ENCODE measurements around the gene TRHDE.

Gene TRHDE

DNA sequence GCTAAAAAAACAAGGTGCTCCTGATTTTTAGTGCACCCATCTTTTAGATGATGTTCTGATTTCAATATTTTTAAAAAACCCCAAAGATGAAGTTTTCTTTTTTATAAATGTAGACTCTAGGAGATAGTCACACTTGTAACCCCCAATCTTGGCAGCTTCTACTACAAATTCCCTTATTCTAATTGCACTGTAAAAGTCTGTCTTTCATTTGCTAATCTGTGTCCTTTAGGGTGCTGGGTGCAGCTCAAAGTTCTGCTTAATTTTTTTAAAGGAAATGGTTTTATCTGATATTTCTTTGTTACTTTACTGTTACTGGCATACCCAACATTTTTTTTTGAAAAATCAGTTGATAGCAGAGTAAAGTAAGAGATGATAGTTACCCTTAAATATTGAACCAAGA is 172.0 kb downstream of the TRHDE start:
- DNase-seq (ENCODE audit: low read depth) = no peak

GRCh38 chr12:72444566-72444965 is 172.4 kb downstream of the TRHDE start:
- DNase-seq (ENCODE audit: low read depth) = no peak

GRCh38 chr12:72448089-72448488 is 175.9 kb downstream of the TRHDE start:
- DNase-seq (ENCODE audit: low read depth) = no peak

DNA sequence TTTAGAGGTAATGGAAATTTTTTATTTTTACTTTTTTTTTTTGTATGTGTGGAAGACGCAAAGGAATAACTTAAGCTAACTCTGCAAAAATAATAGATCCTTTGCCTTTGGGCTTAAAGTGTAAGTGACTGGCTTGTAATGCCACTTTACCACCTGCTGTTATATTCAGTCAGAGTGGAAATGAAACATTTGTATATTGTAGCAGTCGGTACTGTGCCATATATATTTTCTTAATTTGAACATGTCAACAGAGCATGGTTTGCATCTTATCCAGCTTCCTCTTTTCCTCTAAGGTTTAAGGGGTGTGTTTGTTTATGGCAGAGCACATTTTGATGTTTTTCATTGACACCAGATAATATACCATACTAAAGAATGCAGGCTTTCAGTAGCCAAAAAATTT is 176.6 kb downstream of the TRHDE start:
- DNase-seq (ENCODE audit: low read depth) = no peak

DNA sequence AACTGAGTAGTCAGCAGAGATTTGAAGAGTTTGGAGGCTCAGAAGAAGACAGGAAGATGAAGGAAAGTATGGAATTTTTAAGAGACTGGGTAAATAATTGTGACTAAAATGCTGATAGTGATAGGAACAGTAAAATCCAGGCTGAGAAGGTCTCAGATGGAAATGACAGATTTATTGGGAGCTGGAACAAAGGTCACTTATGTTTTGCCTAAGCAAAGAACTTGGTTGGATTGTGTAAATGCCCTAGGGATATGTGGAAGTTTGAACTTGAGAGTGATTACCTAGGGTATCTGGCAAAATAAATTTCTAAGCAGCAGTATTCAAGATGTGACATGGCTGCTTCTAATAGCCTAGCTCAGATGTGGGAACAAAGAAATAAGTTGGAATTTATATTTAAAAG is 180.9 kb downstream of the TRHDE start:
- no peak for DNase-seq (ENCODE audit: low read depth)

GRCh38 chr12:72453550-72453949 is 181.4 kb downstream of the TRHDE start:
- DNase-seq (ENCODE audit: low read depth) = no peak

DNA sequence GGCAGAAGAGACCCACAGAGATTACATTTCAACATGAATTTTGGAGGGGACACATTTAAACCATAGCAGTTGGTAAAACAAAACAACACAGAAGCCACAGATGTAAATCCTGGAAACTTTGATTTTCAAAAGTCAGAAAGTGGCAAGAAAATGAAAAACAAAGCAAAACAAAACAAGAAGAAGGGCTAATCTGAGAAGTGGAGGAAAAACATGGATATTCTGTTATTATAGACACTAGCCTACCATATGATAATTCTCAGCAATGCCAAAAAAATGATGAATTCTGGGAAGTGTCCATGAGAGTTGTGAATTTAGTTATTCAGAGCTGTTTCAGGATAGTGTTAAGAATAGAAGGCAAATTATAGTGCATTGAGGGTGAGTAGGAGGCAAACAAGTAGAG is 192.3 kb downstream of the TRHDE start:
- no peak for DNase-seq (ENCODE audit: low read depth)

DNA sequence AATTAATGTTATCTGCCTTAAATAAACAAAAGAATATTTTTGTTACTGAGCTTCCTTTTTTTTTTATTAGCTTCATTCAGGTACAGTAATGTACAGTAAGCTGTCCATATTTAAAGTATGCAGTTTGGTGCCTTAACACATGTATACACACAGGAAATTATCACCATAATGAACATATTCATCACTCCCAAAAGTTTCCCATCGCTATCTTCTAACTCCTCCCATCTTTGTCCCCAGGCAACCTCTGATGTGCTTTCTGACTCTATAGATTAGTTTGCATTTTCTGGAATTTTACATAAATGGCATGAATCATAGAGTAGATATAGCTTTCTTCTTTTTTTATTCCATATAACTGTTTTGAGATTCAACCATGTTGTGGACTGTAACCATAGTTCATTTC is 193.0 kb downstream of the TRHDE start:
- no peak for DNase-seq (ENCODE audit: low read depth)

DNA sequence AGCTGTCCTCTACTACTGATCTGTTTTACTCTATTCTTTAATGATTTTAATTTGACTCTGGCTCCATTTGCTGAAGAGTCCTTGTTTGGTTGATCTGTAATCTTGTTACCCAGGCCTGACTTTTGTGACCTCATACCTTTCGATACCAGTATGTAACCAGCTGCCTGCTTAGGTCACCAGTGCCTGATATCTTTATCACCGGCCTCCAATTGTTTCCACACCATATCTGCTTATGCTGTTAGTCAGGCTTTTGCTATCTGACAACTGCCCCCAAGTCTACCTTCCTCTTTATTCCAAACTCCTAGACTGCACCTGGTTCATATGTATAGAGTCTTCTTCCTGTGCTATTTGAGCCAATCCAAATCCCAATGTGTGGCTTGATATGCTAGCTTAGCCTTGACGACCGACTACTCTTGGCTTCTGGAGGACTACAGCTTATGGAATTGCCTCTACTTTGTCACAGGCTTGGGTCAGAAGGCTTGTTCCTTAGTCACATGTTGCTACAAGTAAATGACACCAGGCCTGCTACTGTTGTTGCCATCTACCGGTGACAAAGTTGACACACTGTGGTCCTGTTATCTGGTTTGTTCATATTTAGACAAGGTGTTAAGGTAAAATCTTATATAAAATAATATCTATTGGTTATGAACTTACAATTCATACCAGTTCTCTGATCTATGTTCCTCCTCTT is 193.9 kb downstream of the TRHDE start:
- DNase-seq (ENCODE audit: low read depth) = no peak

GRCh38 chr12:72467985-72468384 is 195.8 kb downstream of the TRHDE start:
- no peak for DNase-seq (ENCODE audit: low read depth)

DNA sequence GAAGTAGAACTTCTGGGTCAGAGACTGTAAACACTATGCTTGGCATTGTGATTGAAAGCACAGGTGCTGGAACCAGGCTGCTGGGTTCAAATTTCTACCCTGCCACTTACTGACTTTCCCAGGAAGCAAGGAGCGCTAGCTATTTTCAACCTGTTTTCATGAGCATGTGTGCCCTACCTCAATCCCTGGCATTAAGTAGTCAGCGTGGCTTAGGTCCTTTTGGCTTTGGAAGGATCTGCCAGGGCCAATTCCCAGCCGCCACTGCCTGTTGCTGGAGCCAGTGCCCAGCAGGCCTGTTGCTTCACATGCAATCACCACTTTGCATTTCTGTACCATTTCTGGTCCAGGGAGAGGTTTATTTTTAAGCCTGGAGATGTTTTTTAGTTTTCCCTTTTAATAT is 196.3 kb downstream of the TRHDE start:
- DNase-seq (ENCODE audit: low read depth) = no peak

GRCh38 chr12:72471806-72472205 is 199.6 kb downstream of the TRHDE start:
- DNase-seq (ENCODE audit: low read depth) = no peak

DNA sequence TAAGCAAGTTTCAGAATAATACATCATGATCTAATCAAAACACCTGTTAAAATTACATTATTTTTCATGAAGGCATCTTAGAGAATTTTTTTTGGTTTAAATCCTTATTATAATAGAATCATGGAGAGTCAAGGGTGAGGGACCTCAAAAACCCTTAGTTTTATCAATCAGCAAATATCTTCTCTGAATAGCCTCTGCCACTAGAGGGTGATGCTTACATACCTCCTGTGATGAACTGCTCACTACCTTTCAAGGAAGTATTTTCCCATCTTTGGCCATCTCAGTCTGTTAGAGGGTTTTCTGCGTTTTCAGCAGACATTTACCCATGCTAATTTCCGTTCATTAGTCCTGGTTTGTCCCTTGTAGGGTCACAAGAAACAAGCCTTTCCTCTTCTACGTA is 200.2 kb downstream of the TRHDE start:
- DNase-seq (ENCODE audit: low read depth) = no peak

DNA sequence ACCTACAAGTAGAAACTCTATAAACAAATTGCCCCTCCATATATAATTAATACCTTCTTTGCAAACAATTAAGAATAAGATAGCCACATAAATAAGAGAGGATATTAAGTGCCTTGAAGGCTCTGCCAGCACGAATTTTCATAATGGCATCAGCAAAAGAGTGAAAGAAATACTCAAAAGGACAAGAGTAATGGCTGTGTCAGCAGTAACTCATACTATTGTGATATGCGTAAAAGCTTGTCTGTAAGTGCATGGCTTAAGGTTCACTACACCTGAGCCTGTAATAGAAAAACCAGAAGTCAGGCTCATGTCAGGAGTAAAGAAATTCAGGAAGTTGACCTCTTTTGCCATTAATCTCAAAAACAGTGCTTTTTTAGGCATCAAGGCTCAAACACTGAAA is 204.1 kb downstream of the TRHDE start:
- no peak for DNase-seq (ENCODE audit: low read depth)

DNA sequence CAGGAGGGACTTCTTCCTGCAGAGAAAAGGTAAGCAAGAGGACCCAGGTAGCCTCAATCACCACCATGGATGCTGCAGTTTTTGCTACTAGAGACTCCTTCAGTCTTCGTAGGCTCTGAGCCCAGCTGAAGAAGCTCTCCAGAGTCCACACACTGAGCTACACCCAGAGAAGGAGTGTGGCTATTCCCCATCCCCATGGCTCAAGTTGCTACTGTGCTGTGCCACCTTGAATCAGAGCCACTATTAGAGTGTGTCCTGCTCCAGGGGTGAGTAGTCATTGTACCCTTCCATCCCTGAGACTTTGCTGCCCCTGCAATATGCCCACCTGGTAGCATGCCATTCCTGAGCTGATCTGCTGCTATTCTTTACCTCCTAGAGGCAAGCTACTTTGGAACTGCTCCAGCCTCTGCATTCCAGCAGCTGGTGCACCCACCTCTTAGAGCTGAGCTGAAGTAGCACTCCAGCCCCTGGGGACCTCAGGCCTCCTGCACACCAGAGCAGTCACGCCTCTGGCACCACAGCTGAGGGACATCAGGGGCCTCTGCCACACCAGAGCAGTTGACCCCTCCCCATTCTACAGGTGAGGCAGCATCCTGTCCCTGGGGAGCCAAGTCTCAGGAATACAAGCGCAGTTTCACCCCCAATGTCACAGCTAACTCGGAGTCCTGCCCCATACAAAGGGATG is 213.0 kb downstream of the TRHDE start:
- no peak for DNase-seq (ENCODE audit: low read depth)

GRCh38 chr12:72491426-72491825 is 219.3 kb downstream of the TRHDE start:
- no peak for DNase-seq (ENCODE audit: low read depth)

- no peak for DNase-seq (ENCODE audit: low read depth)
These were observed 221.2 kb downstream of the TRHDE start for GRCh38 chr12:72493407-72493806.

DNA sequence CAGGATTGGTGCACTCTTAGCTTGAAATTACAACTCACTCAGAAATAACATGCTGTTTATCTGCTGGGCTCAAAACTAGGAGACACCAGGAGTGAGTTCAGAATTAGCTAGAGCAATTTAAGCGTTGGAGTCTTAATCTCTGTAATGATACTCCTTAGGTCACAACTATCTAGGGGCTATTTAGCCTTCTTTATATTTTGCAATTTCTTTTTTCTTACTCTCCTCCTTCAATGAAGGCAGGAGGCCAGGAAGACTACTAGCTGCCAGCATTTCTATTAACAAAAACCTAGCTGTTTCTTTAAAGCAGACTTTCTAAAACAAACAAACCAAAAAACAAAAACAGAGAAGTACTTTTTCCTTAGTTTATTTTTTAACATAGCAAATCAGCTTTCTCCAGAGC is 226.2 kb downstream of the TRHDE start:
- DNase-seq (ENCODE audit: low read depth) = no peak

- DNase-seq (ENCODE audit: low read depth) = no peak
These were observed 227.1 kb downstream of the TRHDE start for GRCh38 chr12:72499244-72499643.

GRCh38 chr12:72502546-72502945 is 230.4 kb downstream of the TRHDE start:
- no peak for DNase-seq (ENCODE audit: low read depth)

GRCh38 chr12:72505227-72505626 is 233.1 kb downstream of the TRHDE start:
- no peak for DNase-seq (ENCODE audit: low read depth)

DNA sequence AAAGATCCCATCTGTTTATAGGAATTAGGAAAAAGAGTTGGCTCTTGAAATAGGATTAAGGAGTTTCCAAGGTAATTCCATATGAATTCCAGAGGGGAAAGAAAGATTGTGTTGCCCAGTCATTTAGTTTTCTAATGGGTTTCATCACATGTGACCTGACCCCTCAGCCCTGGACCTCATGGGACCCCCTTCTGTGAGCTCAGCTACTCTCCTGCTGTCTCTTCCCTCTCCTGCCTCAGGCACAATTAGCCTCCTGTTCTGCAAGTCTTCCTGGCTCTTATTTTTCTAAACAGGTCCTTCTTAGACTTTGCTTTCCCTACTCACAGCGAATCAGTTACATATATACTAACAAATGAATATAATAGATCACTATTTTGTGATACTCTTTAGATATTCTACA is 237.7 kb downstream of the TRHDE start:
- DNase-seq (ENCODE audit: low read depth) = no peak

- DNase-seq (ENCODE audit: low read depth) = no peak
These were observed 238.6 kb downstream of the TRHDE start for GRCh38 chr12:72510772-72511171.

- no peak for DNase-seq (ENCODE audit: low read depth)
These were observed 239.3 kb downstream of the TRHDE start for GRCh38 chr12:72511498-72511897.
